Measurements from ENCODE around the gene SLC22A31. TPM values are rescaled to one million over a fixed set of nuclear protein-coding genes. Genes with fewer than 3 reads are reported as not detected.

The SLC22A31 gene
- total RNA-seq, 1 experiment from 2014 or later: 0.47 TPM

- BruUV-seq (replicated peaks): no TSS peak
- Histone ChIP-seq H3K4me1 (ENCODE audit: insufficient read depth, low read length, poor library complexity, severe bottlenecking) (no peaks in the 10 kb centered on the region), H3K4me3 (ENCODE audit: low read depth, low read length, poor library complexity, severe bottlenecking) (no peak overlapping the region), H3K27me3 (replicated peaks; ENCODE audit: insufficient read depth, low read depth, low read length, poor library complexity) (no peaks in the 10 kb centered on the region), H3K36me3 (ENCODE audit: insufficient read depth, low read length, poor library complexity, severe bottlenecking) (no peaks in the 10 kb centered on the region), H3K27ac (ENCODE audit: low read depth, low read length, poor library complexity, severe bottlenecking) (no peak overlapping the region), H3K9me3 (ENCODE audit: low read depth, low read length, poor library complexity, severe bottlenecking) (no peaks in the 10 kb centered on the region)
- ChIA-PET POLR2A (ENCODE audit: low non-redundant PET) (no interaction called here), CTCF (no interaction called here)
- intact Hi-C loops (cut with micrococcal nuclease; ENCODE audit: unreplicated experiment): no loop called here
- no peak for DNase-seq (ENCODE audit: low spot score)
- no peak for TF ChIP-seq CTCF (conservative IDR thresholded peaks at IDR 0.05; ENCODE audit: low read depth, low read length)
- no peak for TF ChIP-seq EZH2 (IDR thresholded peaks at IDR 0.05; ENCODE audit: borderline replicate concordance, low read depth, low read length, poor library complexity, severe bottlenecking)
These were observed 15.7 kb downstream of the SLC22A31 start for GRCh38 chr16:89184677-89184932.

- Histone ChIP-seq H3K27ac (ENCODE audit: low read depth, low read length, poor library complexity, severe bottlenecking) (no peak overlapping the region), H3K9me3 (ENCODE audit: low read depth, low read length, poor library complexity, severe bottlenecking) (no peaks in the 10 kb centered on the region), H3K4me1 (ENCODE audit: insufficient read depth, low read length, poor library complexity, severe bottlenecking) (no peaks in the 10 kb centered on the region), H3K4me3 (ENCODE audit: low read depth, low read length, poor library complexity, severe bottlenecking) (no peak overlapping the region), H3K36me3 (ENCODE audit: insufficient read depth, low read length, poor library complexity, severe bottlenecking) (no peaks in the 10 kb centered on the region), H3K27me3 (replicated peaks; ENCODE audit: insufficient read depth, low read depth, low read length, poor library complexity) (no peaks in the 10 kb centered on the region)
- no TSS peak for BruUV-seq (replicated peaks)
- ChIA-PET CTCF (no interaction called here), POLR2A (ENCODE audit: low non-redundant PET) (no interaction called here)
- TF ChIP-seq CTCF (conservative IDR thresholded peaks at IDR 0.05; ENCODE audit: low read depth, low read length) (no peak), EZH2 (IDR thresholded peaks at IDR 0.05; ENCODE audit: borderline replicate concordance, low read depth, low read length, poor library complexity, severe bottlenecking) (no peak)
- DNase-seq (ENCODE audit: low spot score): no peak
- intact Hi-C loops (cut with micrococcal nuclease; ENCODE audit: unreplicated experiment): no loop called here
These were observed 16.2 kb downstream of the SLC22A31 start for GRCh38 chr16:89183975-89184676.

GRCh38 chr16:89183463-89183862 is 16.9 kb downstream of the SLC22A31 start:
- POLR2A ChIA-PET (ENCODE audit: low non-redundant PET): no interaction called here
- H3K4me1 ChIP-seq (ENCODE audit: insufficient read depth, low read length, poor library complexity, severe bottlenecking): no peaks in the 10 kb centered on the region
- H3K4me3 ChIP-seq (ENCODE audit: low read depth, low read length, poor library complexity, severe bottlenecking): no peak overlapping the region
- H3K27me3 ChIP-seq (replicated peaks; ENCODE audit: insufficient read depth, low read depth, low read length, poor library complexity): no peaks in the 10 kb centered on the region
- intact Hi-C loops (cut with micrococcal nuclease; ENCODE audit: unreplicated experiment): no loop called here
- H3K9me3 ChIP-seq (ENCODE audit: low read depth, low read length, poor library complexity, severe bottlenecking): no peaks in the 10 kb centered on the region
- TF ChIP-seq EZH2 (IDR thresholded peaks at IDR 0.05; ENCODE audit: borderline replicate concordance, low read depth, low read length, poor library complexity, severe bottlenecking) (no peak), CTCF (conservative IDR thresholded peaks at IDR 0.05; ENCODE audit: low read depth, low read length) (no peak)
- no peak for DNase-seq (ENCODE audit: low spot score)
- BruUV-seq (replicated peaks): no TSS peak
- no peaks in the 10 kb centered on the region for H3K36me3 ChIP-seq (ENCODE audit: insufficient read depth, low read length, poor library complexity, severe bottlenecking)
- CTCF ChIA-PET: no interaction called here
- no peak overlapping the region for H3K27ac ChIP-seq (ENCODE audit: low read depth, low read length, poor library complexity, severe bottlenecking)

Data from A673 (cell line).